H1 (cell line): ENCODE measurements around the gene GATB. TPM values are rescaled to one million over a fixed set of nuclear protein-coding genes. Genes with fewer than 3 reads are reported as not detected.

Experiments
- HDAC2 ChIP-seq, 2 experiments: fragments of 300-600 bp in 1 of 2; sonication (generic) in 1 of 2; IDR thresholded peaks; 2 replicates each; pipeline ENCODE4 v1.6.1; 2011 to 2012; ENCODE audit warnings: low read depth in 2 of 2, low read length in 2 of 2, mild to moderate bottlenecking in 2 of 2, moderate library complexity in 2 of 2, borderline replicate concordance in 1 of 2, inconsistent platforms in 1 of 2
- polyA plus RNA-seq, 7 experiments: library from polyadenylated mRNA; depleted of rRNA in 3 of 7; stranded (reverse) in 5 of 7; unstranded in 2 of 7; fragments of >200 nt in 5 of 7; fragments of 200-250 nt in 2 of 7; gene quantifications; 1 replicate in 5 of 7; 2 replicates in 1 of 7; 4 replicates in 1 of 7; pipeline versions ENCODE4 v1.2.1 to v1.2.3, GENCODE V29; 2011 to 2013; ENCODE audit warnings: missing spikeins in 2 of 7, mixed read lengths in 2 of 7
- total RNA-seq: library from RNA; stranded (reverse); fragmentation: NEBNext Ultra II Directional; extraction: Animal tissue kit (Norgen Biotek cat#: 25700); gene quantifications from 2 replicates; pipeline ENCODE4 v1.2.1, GENCODE V29; 2021

The GATB gene
- total and polyA plus RNA-seq, 2 of the 8 experiments (the other 6 are each of a cell fraction or from before 2014, with no cell fraction given), result 15.3 to 18.0 TPM

- peak in 1 of 2 experiments; percentile 50; a peak in 1 of 4 replicates for TF ChIP-seq HDAC2 (IDR thresholded peaks at IDR 0.05; ENCODE audit: borderline replicate concordance in 1 of 2, low read depth in 2 of 2, low read length in 2 of 2)
Measured at GRCh38 chr4:151644622-151645021, 116.2 kb downstream of the GATB start (continued).
